ENCODE measurements around the gene MUSK. TPM values are rescaled to one million over a fixed set of nuclear protein-coding genes. Genes with fewer than 3 reads are reported as not detected.
"Not testable (repeated sequence)": the region's sequence is repeated elsewhere in the genome, so short reads cannot be mapped to it uniquely, and the experiment has no call there.

Gene MUSK
- polyA plus RNA-seq, 4 donors, result 0.11 TPM; not detected in 3

DNA sequence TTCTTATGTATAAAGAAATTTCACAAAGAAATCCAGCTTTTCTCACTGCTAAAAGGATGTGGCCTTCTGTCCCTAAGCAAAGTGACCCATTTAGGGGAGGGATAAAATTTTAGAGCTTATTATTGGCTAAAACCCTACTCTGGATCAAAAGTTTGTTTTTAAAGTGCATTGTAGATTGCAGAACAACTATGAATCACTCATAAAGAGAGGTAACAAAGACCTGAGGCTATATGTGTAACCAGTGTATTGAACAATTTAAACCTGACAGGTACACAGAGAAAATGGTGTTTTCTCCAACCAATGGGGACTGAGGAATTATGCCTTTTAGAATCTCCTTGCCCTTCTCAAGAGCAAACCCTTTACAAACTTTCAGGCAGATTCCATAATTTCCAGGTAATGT, 86.6 kb downstream of the MUSK start:
- DNase-seq (ENCODE audit: low read depth in 4 of 4, low spot score in 3 of 4), result no peak

DNA sequence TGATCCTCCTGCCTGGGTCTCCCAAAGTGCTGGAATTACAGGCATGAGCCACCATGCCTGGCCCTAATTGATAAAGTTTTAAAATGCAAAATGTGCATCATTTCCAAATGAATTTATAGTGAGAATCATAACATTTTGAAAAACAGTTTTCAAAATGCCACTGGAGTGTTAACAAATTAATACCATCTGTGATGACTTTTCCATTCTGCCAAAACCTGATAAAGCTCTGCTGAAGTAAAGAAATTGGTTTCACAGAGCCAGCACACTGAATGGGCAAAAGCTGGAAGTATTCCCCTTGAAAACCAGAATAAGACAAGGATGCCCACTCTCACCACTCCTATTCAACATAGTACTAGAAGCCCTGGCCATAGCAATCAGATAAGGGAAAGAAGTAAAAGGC, 89.6 kb downstream of the MUSK start:
- no peak for DNase-seq (ENCODE audit: low read depth in 4 of 4, low spot score in 3 of 4)

DNA sequence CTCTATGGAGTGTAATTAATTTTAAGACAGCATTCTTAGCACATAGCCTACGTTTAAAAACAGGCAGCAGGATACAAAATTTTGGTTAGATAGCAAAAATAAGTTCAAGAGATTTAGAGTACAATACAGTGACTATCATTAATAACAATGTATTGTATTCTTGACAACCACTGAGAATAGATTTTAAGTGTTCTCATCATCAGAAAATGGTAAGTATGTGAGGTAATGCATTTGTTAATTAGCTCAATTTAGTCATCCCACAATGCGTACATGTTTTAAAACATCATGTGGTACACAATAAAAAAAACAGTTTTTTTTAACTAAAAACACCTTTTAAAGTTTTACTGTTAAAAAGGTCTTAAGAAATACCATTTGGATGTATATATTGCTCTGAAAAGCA, 94.2 kb downstream of the MUSK start:
- DNase-seq (ENCODE audit: low read depth in 4 of 4, low spot score in 3 of 4), result no peak

DNA sequence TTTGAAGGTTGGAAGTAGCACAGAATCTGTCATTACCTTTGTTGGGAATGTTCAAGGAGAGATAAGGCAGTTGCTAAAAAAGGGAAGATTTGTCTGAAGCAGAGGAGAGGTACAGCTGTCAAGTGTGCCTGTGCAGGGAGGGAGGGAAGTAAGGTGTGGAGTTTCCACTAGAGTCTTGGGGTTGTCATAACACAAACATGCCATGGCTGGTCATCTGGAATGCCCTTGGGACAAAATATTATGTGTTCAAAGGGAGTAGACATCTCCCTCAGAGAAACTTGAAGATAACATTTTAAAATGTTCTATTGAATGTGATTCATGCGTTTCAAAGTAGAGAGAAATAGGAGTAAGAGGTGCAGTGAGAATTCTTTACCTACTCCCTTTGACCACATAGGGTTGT, 95.0 kb downstream of the MUSK start:
- DNase-seq (ENCODE audit: low read depth in 4 of 4, low spot score in 3 of 4), result no peak

DNA sequence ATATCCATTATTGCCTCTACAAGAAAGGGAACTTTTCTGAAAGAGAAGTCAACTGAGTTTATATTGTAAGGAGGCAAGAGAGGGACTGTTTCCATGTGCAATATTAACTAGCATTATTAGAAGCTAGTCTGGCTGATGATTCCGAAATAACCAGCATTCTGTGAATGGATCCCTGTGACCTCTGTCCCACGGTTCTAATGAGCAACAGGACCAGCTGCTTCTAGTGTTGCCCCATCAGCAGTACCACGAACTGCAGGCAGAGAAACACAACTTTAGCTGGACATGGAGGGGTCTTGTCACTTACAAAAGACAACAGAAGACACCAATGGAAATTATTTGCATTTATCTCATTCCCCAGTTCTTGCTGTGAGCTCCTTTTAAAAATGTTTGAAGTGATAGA, 95.4 kb downstream of the MUSK start:
- DNase-seq (ENCODE audit: low read depth in 4 of 4, low spot score in 3 of 4), result no peak

DNA sequence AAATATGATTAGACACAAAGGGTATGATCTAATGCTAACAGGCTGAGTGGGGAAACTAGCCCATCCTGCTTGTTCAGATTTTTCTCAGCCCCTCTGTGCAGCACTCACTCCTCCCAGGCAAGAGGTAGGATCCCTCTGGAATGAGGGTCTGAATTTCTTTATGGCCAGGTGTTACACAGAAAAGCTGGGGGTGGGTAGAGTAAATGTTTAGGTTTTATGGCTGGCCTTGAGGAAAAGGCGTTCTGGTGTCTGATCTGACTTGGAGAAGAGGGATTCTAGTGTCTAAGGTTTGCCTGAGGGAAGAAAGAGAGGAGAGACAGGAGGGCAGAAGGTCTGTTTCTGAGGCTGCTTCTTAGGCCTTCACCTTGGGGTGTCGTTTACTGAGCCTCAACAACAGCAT, 97.3 kb downstream of the MUSK start:
- no peak for DNase-seq (ENCODE audit: low read depth in 4 of 4, low spot score in 3 of 4)

DNA sequence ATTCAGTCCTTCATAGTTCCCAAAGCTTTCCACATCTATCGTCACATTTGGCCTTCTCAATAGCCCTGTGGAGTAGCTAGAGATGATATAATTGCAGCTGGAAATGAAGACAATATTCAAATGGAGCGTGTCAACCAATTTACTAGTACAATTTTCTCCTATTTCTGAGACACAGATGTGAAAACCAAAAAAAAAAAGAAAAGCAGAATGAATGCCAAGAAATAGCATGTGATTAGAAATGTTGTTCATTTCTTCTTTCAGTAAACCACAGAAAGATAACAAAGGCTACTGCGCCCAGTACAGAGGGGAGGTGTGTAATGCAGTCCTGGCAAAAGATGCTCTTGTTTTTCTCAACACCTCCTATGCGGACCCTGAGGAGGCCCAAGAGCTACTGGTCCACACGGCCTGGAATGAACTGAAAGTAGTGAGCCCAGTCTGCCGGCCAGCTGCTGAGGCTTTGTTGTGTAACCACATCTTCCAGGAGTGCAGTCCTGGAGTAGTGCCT, 99.0 kb downstream of the MUSK start:
- no peak for DNase-seq (ENCODE audit: low read depth in 4 of 4, low spot score in 3 of 4)

DNA sequence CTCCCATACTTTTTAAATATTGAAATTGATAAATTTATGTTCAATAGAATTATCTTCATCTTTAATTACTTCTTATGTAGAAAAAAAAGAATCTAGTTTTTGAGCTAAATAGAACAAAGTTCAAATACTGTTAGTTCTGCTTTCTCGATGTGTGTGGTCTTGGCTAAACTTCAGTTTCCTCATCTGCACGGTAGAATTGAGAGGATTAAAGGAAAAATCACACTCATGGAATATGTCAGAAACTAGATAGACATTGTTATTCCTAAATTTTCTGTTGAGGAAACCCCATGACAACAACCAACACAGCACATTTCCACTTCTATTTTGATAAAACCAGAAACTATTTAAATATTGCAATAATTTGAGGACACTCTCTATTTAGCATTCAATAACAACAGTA, 100.3 kb downstream of the MUSK start:
- no peak for DNase-seq (ENCODE audit: low read depth in 4 of 4, low spot score in 3 of 4)

DNA sequence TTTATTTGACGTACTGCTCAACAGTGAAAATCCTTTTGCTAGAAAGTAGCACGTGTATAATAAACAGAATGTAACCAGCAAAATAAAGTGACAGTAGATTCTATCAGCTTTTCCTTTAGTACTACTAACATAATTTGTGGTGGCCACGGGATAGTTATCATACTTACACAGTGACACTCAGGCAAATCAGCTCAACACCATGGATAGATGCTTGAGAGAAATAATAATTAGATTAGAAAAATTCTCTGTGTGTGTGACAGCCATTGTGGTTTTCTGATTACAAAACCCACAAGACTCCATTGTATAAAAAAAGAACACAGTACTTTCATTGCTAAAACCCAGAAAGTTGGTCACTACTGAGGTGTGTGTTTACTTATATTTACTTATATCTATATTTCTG, 101.1 kb downstream of the MUSK start:
- no peak for DNase-seq (ENCODE audit: low read depth in 4 of 4, low spot score in 3 of 4)

DNA sequence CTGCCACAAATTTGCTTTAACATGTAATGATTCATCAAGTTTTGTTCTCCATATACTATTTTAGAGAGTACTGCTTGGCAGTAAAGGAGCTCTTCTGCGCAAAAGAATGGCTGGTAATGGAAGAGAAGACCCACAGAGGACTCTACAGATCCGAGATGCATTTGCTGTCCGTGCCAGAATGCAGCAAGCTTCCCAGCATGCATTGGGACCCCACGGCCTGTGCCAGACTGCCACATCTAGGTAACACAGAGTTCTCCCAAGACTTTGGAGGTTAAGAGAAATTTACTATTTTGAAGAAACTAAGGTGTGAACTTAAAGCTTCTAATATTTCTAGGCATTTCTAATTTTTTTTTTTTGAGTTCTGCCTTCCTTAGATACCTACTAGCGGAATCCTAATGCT, 107.1 kb downstream of the MUSK start:
- DNase-seq (ENCODE audit: low read depth in 4 of 4, low spot score in 3 of 4), result no peak

DNA sequence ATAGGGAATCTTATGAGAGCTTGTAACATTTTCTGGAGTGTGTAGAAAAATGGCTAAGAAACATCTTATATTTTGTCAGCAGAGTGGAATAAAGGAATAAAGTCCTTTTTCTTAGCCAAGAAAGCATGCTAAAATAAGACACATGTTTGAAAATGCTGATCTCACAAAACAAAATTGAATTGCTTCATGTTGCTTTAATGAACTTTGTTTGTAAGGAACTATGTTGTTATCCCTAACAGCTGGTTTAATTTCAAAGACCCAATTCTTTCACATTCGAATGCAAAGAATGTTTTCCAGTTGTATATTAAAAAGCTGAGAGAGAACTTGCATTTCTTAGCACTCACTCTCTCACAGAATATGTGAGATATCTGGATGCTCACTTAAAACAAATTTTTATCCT, 107.6 kb downstream of the MUSK start:
- no peak for DNase-seq (ENCODE audit: low read depth in 4 of 4, low spot score in 3 of 4)

DNA sequence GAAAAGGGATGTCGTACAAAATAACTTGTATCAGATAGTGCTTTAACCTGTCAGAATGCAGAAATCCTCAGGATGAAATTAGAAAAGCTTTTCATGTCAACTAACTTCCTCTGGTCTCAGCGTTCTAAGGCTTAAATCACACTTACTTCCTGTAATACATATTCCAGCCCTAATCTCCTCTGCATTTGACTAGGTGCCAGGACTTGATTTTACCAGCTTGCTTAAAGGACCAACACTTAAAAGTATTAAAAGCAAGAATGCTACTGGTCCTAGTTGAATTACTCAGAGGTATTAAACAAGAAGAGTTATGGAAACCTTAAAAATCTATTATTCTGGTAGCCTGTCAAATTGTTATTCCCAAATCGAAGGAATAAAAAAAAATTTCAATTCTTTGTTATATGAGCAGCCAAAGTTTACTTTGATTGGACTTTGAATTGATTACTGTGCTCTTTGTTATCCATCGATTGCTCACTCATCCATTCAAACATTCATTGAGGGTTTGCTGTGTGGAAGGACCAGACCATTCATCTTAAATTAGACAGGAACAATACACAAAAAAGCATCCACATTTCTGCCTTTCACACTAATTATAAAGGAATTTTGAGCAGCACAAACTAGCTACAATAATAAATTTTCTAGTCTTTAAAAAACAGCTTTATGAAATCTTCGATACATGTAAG, 108.7 kb downstream of the MUSK start:
- DNase-seq (ENCODE audit: low read depth in 4 of 4, low spot score in 3 of 4), result no peak

DNA sequence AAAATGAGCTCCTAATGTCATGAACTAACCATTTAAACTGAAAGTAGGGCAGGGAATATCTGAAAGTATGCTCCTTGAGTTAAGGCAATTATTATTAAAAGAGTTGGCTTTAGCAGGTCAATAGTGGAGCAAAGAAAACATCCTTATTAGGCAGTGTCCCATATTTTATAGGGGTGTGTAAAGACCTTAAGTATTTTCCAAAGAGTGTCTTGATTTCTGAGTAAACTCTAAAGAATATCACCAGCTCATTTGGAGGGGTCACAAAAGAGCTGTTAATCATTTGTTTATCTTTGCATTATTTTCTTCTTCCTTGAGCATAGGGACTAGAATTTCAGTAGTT, 109.3 kb downstream of the MUSK start:
- no peak for DNase-seq (ENCODE audit: low read depth in 4 of 4, low spot score in 3 of 4)

DNA sequence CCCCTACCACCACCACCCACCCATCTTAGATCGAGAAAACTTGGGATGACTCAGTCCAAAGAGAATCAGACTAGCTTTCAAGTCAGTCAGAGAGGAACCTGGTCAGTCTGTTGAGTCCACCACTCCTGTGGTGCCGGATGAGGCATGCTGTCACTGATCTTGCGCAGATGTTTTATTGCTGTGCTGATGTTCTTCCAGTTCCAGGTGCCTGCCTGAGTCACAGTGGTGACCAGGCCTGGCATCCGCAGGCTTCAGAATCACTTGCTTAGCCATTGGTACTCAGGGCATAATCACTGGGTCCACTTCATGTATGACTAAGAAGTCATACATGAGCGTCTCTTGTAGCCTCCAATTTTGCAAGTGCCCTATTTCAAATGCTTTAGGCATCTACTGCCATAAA, 114.1 kb downstream of the MUSK start:
- no peak for DNase-seq (ENCODE audit: low read depth in 4 of 4, low spot score in 3 of 4)

DNA sequence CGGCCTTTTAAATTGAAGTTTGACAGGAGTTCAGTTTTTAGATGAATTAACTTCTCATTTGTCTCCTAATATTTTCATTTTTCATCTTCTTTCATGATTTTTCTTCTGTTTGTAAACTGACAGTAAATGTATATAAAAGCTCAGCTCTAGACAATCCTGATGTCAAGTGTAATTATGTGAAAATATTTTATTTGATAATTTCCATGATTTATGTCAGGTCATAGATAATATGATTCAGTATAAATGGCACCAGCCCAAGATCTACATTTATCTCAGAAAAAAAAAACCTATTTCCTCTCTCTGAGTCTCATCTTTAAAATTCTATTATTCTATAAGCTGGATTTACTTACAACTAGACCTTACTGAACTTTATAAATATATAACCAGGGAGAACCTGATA, 115.7 kb downstream of the MUSK start:
- no peak for DNase-seq (ENCODE audit: low read depth in 4 of 4, low spot score in 3 of 4)

DNA sequence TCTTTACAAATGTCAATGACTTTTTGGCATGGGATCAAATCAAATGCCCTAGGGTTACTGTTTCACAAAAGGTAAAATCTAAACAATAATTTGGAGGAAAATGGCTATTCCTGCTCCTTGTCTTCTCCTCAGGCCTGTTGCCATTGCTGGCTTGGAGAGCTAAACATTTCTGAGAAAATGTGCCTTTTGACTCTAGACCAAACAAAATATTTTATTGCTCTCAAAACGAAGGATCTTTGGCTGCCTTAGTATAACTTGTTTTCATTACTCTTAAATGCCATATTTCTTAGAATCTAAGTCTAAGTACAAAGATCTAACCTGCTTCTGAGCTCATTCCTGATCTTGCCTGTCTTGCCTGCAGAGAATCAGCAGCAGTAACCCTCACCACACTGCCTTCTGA, 116.6 kb downstream of the MUSK start:
- DNase-seq (ENCODE audit: low read depth in 4 of 4, low spot score in 3 of 4), result no peak

DNA sequence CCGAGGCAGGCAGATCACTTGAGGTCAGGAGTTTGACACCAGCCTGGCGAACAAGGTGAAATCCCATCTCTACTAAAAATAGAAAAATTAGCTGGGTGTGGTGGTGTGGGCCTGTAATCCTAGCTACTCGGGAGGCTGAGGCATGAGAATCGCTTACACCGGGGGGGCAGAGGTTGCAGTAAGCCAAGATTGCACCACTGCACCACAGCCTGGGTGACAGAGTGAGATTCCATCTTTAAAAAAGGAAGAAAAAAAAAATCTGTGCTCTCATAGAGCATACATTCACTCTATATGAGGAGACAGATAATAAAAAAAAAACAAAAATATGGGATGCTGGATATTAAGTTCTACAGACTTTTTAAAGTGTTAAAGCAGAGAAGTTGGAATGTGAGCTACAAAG, 119.8 kb downstream of the MUSK start:
- not testable (repeated sequence) for DNase-seq (ENCODE audit: low read depth in 4 of 4, low spot score in 3 of 4)

DNA sequence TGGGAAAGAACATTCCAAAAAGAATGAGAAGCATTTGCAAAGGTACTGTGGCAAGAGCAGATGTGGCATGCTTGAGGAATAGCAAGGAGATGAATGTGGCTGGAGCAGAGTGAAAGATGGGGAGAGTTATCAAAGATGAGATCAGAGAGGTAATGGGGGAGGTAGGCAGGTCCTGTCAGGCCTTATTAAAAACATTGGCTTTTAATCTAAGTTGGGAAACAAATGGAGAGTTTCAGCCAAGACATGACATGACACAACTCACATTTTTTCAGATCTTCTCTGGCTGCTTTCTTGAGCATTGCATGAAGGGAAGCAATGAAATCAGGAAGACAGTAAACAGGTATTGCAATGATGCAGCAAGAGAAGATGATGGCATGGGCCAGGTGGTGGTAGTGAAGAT, 120.3 kb downstream of the MUSK start:
- no peak for DNase-seq (ENCODE audit: low read depth in 4 of 4, low spot score in 3 of 4)

DNA sequence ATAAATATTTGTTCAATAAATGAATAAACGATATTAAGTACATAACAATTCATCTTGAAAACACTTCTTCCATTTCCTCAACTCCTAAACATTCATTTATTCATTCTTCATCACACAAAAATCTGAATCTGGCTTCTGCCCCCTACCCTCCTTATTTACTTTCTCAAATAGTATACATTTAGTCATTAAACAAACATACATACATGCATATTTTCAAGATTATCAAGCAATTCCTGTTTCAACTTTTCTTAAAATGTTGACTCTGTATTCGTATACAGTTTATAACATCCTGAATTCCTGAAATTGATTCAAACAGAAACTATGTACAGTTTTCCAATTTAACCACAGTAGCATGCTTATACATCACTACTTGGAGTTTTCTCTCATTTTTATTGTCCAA, 129.0 kb downstream of the MUSK start:
- DNase-seq (ENCODE audit: low read depth in 4 of 4, low spot score in 3 of 4), result no peak

DNA sequence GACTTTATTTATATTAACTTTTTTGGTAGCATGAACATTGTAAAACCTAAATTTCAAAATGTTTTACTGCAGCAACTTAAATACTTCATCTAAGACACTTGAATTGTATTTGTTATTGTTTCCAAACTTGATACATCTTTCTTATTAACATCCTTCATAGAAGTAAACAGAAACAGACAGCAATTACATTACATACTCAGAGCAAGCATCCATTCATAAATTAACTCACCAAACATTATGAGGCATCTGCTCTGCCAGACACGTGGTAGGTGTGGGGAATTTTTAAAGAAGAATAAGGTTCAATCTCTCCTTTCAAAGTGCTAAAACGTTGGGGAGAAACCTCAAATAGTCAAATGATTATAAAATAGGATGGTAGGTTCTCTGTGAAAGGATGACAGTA, 130.8 kb downstream of the MUSK start:
- no peak for DNase-seq (ENCODE audit: low read depth in 4 of 4, low spot score in 3 of 4)

DNA sequence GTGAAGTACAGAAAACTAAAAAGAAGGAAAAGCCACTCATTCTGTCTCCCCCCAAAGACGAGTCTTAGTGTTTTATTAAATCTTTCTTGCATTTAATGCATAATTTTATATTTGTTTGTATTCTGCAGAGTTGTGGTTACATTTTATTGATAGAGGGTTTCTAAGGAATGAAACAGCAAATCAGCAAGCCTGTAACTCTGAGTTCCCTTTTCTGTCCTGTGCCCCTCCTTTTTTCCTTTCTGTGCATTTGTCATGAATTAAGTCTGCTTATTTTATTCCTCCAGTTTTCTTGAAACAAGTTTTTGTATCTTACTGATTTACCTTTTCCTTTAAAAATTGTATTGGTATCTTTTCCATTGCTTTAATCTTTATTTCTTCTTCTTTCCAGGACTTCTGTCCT, 132.8 kb downstream of the MUSK start:
- DNase-seq (ENCODE audit: low read depth in 4 of 4, low spot score in 3 of 4), result no peak

DNA sequence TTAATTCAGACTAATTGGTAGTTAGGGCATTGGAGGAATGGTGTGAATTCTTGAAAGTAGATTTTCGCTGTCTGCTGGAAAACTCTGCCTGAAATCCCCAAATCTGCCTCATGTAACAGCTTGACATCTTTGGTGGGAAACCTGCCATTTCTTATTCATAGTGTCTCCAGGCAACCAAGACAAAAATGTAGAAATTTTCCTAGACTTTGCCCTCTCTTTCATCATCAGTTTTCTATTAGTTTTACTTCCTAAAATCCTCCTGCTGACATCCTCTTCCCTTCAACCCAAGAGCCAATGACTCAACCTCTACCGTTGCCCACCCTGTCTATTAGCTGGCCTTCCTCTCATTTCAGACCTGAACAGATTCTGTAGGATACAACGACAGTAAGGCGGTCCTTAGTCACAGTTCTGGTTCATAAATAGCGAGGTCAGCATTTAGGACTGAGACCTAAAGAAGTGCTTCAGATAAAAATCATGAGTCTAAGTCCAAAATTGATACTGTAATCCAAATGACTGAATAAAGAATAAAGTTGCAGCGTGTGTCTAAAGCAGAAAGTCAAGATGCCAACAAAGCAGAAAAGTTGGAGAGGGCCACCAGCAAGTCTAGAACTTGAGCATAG, 133.9 kb downstream of the MUSK start:
- DNase-seq (ENCODE audit: low read depth in 4 of 4, low spot score in 3 of 4), result no peak

Measured in left renal pelvis (tissue), 4 donors.